H9 (cell line): Measurements from ENCODE around the gene MAPKAPK2. TPM values are rescaled to one million over a fixed set of nuclear protein-coding genes. Genes with fewer than 3 reads are reported as not detected.

ENCODE experiments used
- DNase-seq: peaks from one replicate; pipeline ENCODE4 v3.0.0-alpha.2; 2017
- H2AFZ ChIP-seq: one replicate; pipeline ENCODE4 v1.6.1; 2013; ENCODE audit warnings: mild to moderate bottlenecking, low read length, control low read depth, moderate library complexity
- H2AK5ac ChIP-seq: 2 replicates; pipeline ENCODE4 v1.6.1; 2013; ENCODE audit warnings: low read length, control low read depth, mixed read lengths; ENCODE audit not compliant: insufficient read length
- H2BK120ac ChIP-seq: one replicate; pipeline ENCODE4 v1.6.1; 2013; ENCODE audit warnings: low read depth, mild to moderate bottlenecking, low read length, control low read depth, inconsistent platforms; ENCODE audit not compliant: poor library complexity, severe bottlenecking
- H2BK12ac ChIP-seq: 2 replicates; pipeline ENCODE4 v1.6.1; 2013; ENCODE audit warnings: low read length, control low read depth, mixed read lengths, low read depth; ENCODE audit not compliant: insufficient read length
- H2BK15ac ChIP-seq: 2 replicates; pipeline ENCODE4 v1.6.1; 2013; ENCODE audit warnings: low read depth, low read length, control low read depth
- H2BK20ac ChIP-seq: one replicate; pipeline ENCODE4 v1.6.1; 2013; ENCODE audit warnings: low read depth, mild to moderate bottlenecking, low read length, control low read depth, inconsistent platforms; ENCODE audit not compliant: poor library complexity, severe bottlenecking
- H2BK5ac ChIP-seq: 2 replicates; pipeline ENCODE4 v1.6.1; 2013; ENCODE audit warnings: low read length, control low read depth, mixed read lengths; ENCODE audit not compliant: insufficient read length
- H3K14ac ChIP-seq: 2 replicates; pipeline ENCODE4 v1.6.1; 2013; ENCODE audit warnings: low read length, control low read depth; ENCODE audit not compliant: insufficient read depth
- H3K18ac ChIP-seq: 2 replicates; pipeline ENCODE4 v1.6.1; 2013; ENCODE audit warnings: low read depth, mild to moderate bottlenecking, mixed read lengths, low read length, control low read depth; ENCODE audit not compliant: insufficient read length
- H3K23ac ChIP-seq: 2 replicates; pipeline ENCODE4 v1.6.1; 2013; ENCODE audit warnings: low read length, control low read depth, mixed read lengths, low read depth; ENCODE audit not compliant: insufficient read length
- H3K23me2 ChIP-seq: 2 replicates; pipeline ENCODE4 v1.6.1; 2013; ENCODE audit warnings: low read depth, mild to moderate bottlenecking, mixed read lengths, low read length, control low read depth; ENCODE audit not compliant: insufficient read length, poor library complexity, severe bottlenecking
- H3K27ac ChIP-seq: 2 replicates; pipeline ENCODE4 v1.5.1; 2013; ENCODE audit warnings: low read length, control low read depth, mixed read lengths, low read depth; ENCODE audit not compliant: insufficient read length
- H3K27me3 ChIP-seq: 2 replicates; pipeline ENCODE4 v1.6.1; 2013; ENCODE audit warnings: low read length, control low read depth, inconsistent platforms; ENCODE audit not compliant: insufficient read depth
- H3K4ac ChIP-seq: 2 replicates; pipeline ENCODE4 v1.6.1; 2013; ENCODE audit warnings: low read depth, mild to moderate bottlenecking, control low read depth, inconsistent platforms, low read length, moderate library complexity
- H3K4me1 ChIP-seq: 2 replicates; pipeline ENCODE4 v1.6.1; 2013; ENCODE audit warnings: low read length, control low read depth, inconsistent platforms; ENCODE audit not compliant: insufficient read depth
- H3K4me2 ChIP-seq: 2 replicates; pipeline ENCODE4 v1.6.1; 2013; ENCODE audit warnings: low read length, control low read depth, mixed read lengths; ENCODE audit not compliant: insufficient read length, insufficient read depth
- H3K56ac ChIP-seq: 2 replicates; pipeline ENCODE4 v1.6.1; 2013; ENCODE audit warnings: low read depth, mild to moderate bottlenecking, mixed read lengths, low read length, control low read depth; ENCODE audit not compliant: insufficient read length
- H3K79me1 ChIP-seq: 2 replicates; pipeline ENCODE4 v1.6.1; 2013; ENCODE audit warnings: low read depth, mild to moderate bottlenecking, moderate library complexity, low read length, control low read depth, inconsistent platforms; ENCODE audit not compliant: insufficient read depth, poor library complexity, severe bottlenecking
- H3K79me2 ChIP-seq: 2 replicates; pipeline ENCODE4 v1.6.1; 2013; ENCODE audit warnings: low read length, control low read depth, inconsistent platforms; ENCODE audit not compliant: insufficient read depth
- H3K9ac ChIP-seq: 2 replicates; pipeline ENCODE4 v1.6.1; 2013; ENCODE audit warnings: low read length, control low read depth, mixed read lengths; ENCODE audit not compliant: insufficient read length; ENCODE audit errors: extremely low read depth
- H3K9me3 ChIP-seq: one replicate; pipeline ENCODE4 v1.6.1; 2013; ENCODE audit warnings: low read depth, low read length, inconsistent platforms; ENCODE audit not compliant: control insufficient read depth
- H3T11ph ChIP-seq: one replicate; pipeline ENCODE4 v1.6.1; 2013; ENCODE audit warnings: mild to moderate bottlenecking, low read length, control low read depth, inconsistent platforms
- H4K20me1 ChIP-seq: one replicate; pipeline ENCODE4 v1.6.1; 2013; ENCODE audit not compliant: control insufficient read depth, insufficient read length, insufficient read depth
- H4K5ac ChIP-seq: 2 replicates; pipeline ENCODE4 v1.6.1; 2013; ENCODE audit warnings: low read depth, mild to moderate bottlenecking, mixed read lengths, low read length, control low read depth; ENCODE audit not compliant: insufficient read length
- H4K8ac ChIP-seq: replicated peaks from 2 replicates; pipeline ENCODE4 v1.6.1; 2013; ENCODE audit warnings: low read length, control low read depth, mixed read lengths, low read depth; ENCODE audit not compliant: insufficient read length
- H4K91ac ChIP-seq: 2 replicates; pipeline ENCODE4 v1.6.1; 2013; ENCODE audit warnings: low read depth, mild to moderate bottlenecking, moderate library complexity, mixed read lengths, low read length, control low read depth; ENCODE audit not compliant: insufficient read length
- H3K27ac Mint-ChIP-seq, 3 experiments: 2 replicates in 2 of 3; 3 replicates in 1 of 3; pipeline ENCODE4 v1.8.0; 2020 to 2021; ENCODE audit warnings: mixed read lengths in 3 of 3, mild to moderate bottlenecking in 1 of 3, moderate library complexity in 1 of 3
- H3K27me3 Mint-ChIP-seq: 2 replicates; pipeline ENCODE4 v1.8.0; 2021; ENCODE audit warnings: low read depth, mild to moderate bottlenecking, moderate library complexity, mixed read lengths
- H3K36me3 Mint-ChIP-seq, 3 experiments: 2 replicates in 2 of 3; 3 replicates in 1 of 3; pipeline ENCODE4 v1.8.0; 2020 to 2021; ENCODE audit warnings: low read depth in 3 of 3, mixed read lengths in 3 of 3; ENCODE audit not compliant: insufficient read depth in 1 of 3
- H3K4me1 Mint-ChIP-seq, 2 experiments: 2 replicates each; pipeline ENCODE4 v1.8.0; 2020; ENCODE audit warnings: mixed read lengths in 2 of 2
- H3K4me3 Mint-ChIP-seq, 2 experiments: 2 replicates in 1 of 2; 3 replicates in 1 of 2; pipeline ENCODE4 v1.8.0; 2020 to 2021; ENCODE audit warnings: mild to moderate bottlenecking in 2 of 2, mixed read lengths in 2 of 2, moderate library complexity in 1 of 2
- H3K9me3 Mint-ChIP-seq, 2 experiments: 2 replicates in 1 of 2; 3 replicates in 1 of 2; pipeline ENCODE4 v1.8.0; 2020; ENCODE audit warnings: mild to moderate bottlenecking in 2 of 2, mixed read lengths in 2 of 2, moderate library complexity in 1 of 2
- WGBS: extraction: QIAGEN DNeasy Blood & Tissue Kit; methylation state at CpG from one replicate; pipeline ENCODE4 v1.1.7; 2013; ENCODE audit warnings: missing lambda C conversion rate, low lambda C conversion rate, mixed read lengths; ENCODE audit not compliant: insufficient read length; ENCODE audit errors: extremely low coverage; 5-methylcytosine and 5-hydroxymethylcytosine counted together
- total RNA-seq: library from RNA; stranded (reverse); gene quantifications from 2 replicates; pipeline ENCODE4 v1.2.1, GENCODE V29; 2021
- TF ChIP-seq, protein P1 (sequence below): fragments of 200-600 bp; sonication (generic); conservative IDR thresholded peaks from 3 replicates; pipeline ENCODE4 v1.8.0; 2021; ENCODE audit warnings: antibody characterized with exemption, mild to moderate bottlenecking

The MAPKAPK2 gene
- total RNA-seq, 1 experiment from 2014 or later, result 50.1 TPM

DNA sequence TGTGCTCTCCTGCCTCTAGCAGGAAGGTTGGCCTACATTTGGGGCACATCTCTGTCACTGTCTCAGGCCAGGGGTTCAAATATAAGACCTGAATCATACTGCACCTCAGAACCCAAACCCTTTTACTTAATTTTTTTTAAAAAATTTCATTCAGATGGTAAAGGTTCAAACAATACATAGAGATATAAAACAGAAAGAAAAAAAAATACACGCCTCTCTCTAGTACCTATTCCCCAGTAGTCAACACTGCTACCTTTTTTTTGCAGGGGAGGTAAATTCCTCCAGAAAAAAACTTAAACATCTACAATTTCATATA lies 32.9 kb downstream of the MAPKAPK2 start:
- TF ChIP-seq, protein P1, sequence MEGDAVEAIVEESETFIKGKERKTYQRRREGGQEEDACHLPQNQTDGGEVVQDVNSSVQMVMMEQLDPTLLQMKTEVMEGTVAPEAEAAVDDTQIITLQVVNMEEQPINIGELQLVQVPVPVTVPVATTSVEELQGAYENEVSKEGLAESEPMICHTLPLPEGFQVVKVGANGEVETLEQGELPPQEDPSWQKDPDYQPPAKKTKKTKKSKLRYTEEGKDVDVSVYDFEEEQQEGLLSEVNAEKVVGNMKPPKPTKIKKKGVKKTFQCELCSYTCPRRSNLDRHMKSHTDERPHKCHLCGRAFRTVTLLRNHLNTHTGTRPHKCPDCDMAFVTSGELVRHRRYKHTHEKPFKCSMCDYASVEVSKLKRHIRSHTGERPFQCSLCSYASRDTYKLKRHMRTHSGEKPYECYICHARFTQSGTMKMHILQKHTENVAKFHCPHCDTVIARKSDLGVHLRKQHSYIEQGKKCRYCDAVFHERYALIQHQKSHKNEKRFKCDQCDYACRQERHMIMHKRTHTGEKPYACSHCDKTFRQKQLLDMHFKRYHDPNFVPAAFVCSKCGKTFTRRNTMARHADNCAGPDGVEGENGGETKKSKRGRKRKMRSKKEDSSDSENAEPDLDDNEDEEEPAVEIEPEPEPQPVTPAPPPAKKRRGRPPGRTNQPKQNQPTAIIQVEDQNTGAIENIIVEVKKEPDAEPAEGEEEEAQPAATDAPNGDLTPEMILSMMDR, result no peak

More for the DNA sequence above, 32.9 kb downstream of the MAPKAPK2 start:
- no peaks in the 10 kb centered on the region; the same call in 1 of the 2 replicates for H3K4me1 ChIP-seq
- no peak overlapping the region for H3K18ac ChIP-seq
- WGBS, result no CpG with 5 or more reads among the region's 1 CpG
- Mint-ChIP-seq H3K4me1 (peaks cover 6 to 9% of the 10 kb centered on the region in 2 experiments), H3K9me3 (no peaks in the 10 kb centered on the region), H3K27ac (0 out of 7 replicates have a peak overlapping the region, but pooled peaks of 1 of the 3 experiments have one; percentile 45), H3K4me3 (no peak overlapping the region), H3K27me3 (no peaks in the 10 kb centered on the region), H3K36me3 (no peaks in the 10 kb centered on the region; a peak in 1 of 7 replicates)
- no peaks in the 10 kb centered on the region; the same call in 1 of the 2 replicates for H3K79me2 ChIP-seq
- no peak overlapping the region for H2AK5ac ChIP-seq
- no peak overlapping the region for H2BK120ac ChIP-seq
- H2BK15ac ChIP-seq, result no peak overlapping the region
- H4K5ac ChIP-seq, result no peak overlapping the region
- H3K56ac ChIP-seq, result no peak overlapping the region
- no peaks in the 10 kb centered on the region for H4K20me1 ChIP-seq
- H3K23me2 ChIP-seq, result no peaks in the 10 kb centered on the region
- H2BK5ac ChIP-seq, result no peak overlapping the region
- no peak overlapping the region for H4K8ac ChIP-seq
- no peak overlapping the region for H2BK20ac ChIP-seq
- no peak overlapping the region for H2BK12ac ChIP-seq
- peaks cover 9% of the 10 kb centered on the region for H3K79me1 ChIP-seq
- H3K9ac ChIP-seq, result no peak overlapping the region
- no peak overlapping the region for H3K14ac ChIP-seq
- no peak overlapping the region for H3K23ac ChIP-seq
- DNase-seq, result no peak
- no peak overlapping the region for H3K4ac ChIP-seq
- H3K27ac ChIP-seq, result no peak overlapping the region
- no peak overlapping the region for H3T11ph ChIP-seq
- H4K91ac ChIP-seq, result no peak overlapping the region
- H3K4me2 ChIP-seq, result no peak overlapping the region
- H3K27me3 ChIP-seq, result no peaks in the 10 kb centered on the region
- no peak overlapping the region for H2AFZ ChIP-seq
- no peaks in the 10 kb centered on the region for H3K9me3 ChIP-seq
